Measurements from ENCODE around the gene SLCO3A1. TPM values are rescaled to one million over a fixed set of nuclear protein-coding genes. Genes with fewer than 3 reads are reported as not detected.

Gene SLCO3A1
- total RNA-seq, 4 donors from 2014 or later = 12.1 to 22.3 (median 13.5) TPM

GRCh38 chr15:92163641-92164040 is 310.1 kb downstream of the SLCO3A1 start:
- no peak for TF ChIP-seq CTCF (IDR thresholded peaks at IDR 0.05; ENCODE audit: low read depth)

DNA sequence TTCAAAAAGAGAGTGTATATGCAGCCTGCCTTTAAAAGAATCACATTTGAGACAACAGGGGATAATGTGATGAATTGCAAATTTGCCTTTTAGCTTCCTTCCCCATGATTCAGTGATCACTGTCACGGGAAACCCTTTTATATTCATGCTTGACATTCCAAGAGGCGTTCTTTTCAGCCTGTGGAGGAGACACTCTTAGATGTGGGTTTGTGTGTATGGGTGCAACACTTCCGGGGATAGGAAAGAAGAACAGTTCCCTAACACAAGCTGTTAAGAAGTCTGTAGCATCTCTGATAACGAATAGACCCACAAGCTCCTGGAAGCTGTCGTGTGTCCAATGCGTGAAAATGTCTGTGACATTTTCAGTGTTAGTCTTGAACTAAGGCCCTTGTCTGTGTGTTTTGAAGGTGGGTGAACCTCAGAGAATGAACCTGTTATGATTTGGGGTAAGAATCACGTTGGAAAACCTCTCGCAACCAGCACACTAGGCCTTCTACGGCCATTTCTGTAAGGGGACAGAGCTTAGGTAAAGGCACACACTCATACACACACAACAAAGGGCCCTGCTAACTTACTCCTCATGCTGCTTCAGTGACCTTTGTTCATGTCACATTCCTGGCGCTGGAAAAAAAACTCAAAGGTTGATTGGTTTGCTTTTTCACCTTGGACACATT is 311.0 kb downstream of the SLCO3A1 start:
- TF ChIP-seq CTCF (IDR thresholded peaks at IDR 0.05; ENCODE audit: low read depth) = no peak

DNA sequence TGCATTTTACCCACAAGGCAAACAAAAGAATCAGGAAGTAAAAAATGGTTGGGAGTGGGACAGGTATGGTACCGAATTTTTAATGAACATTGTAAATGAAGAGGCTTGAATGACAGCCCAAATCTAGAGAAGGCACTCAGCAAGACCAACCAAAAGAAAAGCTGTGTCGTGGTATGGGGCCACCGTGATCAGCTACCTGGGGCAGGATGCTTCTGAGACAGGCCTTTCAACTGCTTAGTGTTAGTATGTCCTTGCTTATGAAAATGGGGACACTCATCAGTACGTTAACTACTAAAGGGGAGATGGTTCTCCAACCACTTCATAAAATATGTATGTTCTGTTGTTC is 311.5 kb downstream of the SLCO3A1 start:
- no peak for TF ChIP-seq CTCF (IDR thresholded peaks at IDR 0.05; ENCODE audit: low read depth)

DNA sequence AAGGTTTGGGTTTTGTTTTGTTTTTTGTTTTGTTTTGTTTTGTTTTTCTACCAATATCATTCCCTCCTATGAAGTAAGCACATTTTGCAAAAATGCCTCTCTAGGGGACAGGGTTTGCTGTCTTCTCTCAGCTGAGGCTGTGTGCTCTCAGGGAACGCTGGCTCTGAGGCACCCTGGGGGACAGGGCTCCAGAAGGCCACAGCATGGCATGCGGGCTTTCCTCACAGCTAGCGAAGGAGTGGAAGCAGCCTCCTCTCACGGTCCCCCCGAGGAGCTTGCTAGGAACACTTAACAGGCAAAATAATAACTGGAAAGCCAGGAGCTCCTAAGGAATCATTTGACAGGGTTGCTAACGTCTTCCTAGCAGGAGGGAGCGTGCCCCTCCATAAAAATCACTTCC is 312.5 kb downstream of the SLCO3A1 start:
- TF ChIP-seq CTCF (IDR thresholded peaks at IDR 0.05; ENCODE audit: low read depth) = no peak

GRCh38 chr15:92166751-92167405 is 313.4 kb downstream of the SLCO3A1 start:
- no peak for TF ChIP-seq CTCF (IDR thresholded peaks at IDR 0.05; ENCODE audit: low read depth)

- TF ChIP-seq CTCF (IDR thresholded peaks at IDR 0.05; ENCODE audit: low read depth) = no peak
Measured at GRCh38 chr15:92167451-92167850, 313.9 kb downstream of the SLCO3A1 start.

- TF ChIP-seq CTCF (IDR thresholded peaks at IDR 0.05; ENCODE audit: low read depth) = no peak
Measured at GRCh38 chr15:92168066-92168683, 314.7 kb downstream of the SLCO3A1 start.

Data from subcutaneous adipose tissue (tissue), 4 donors.